GM12878 (cell line): ENCODE data around the gene OR5M11. TPM values are rescaled to one million over a fixed set of nuclear protein-coding genes. Genes with fewer than 3 reads are reported as not detected.
A peak's percentile ranks its signal among the peaks of the same experiment; 100 is the strongest.

Experiments
- ATAC-seq: fragments of 200-7000 bp; cut with Tn5 transposase; 3 replicates; pipeline ENCODE4 v1.9.1; 2020; ENCODE audit warnings: mild to moderate bottlenecking, moderate library complexity
- BruUV-seq: library from RNA; stranded (reverse); fragments of 400-500 nt; replicated peaks from 2 replicates; lab custom pipeline; 2021; lab: Mats Ljungman, UMichigan
- CTCF ChIA-PET: fragments of 300-600 bp; sonication (Branson Sonifier 250); formaldehyde crosslinking; extraction: SDS; loops from one replicate; lab custom pipeline; 2021; ENCODE audit warnings: inconsistent platforms; lab: Yijun Ruan, JAX
- POLR2A ChIA-PET: fragments of 350-600 bp; formaldehyde crosslinking; extraction: SDS; loops from one replicate; lab custom pipeline; 2021; ENCODE audit warnings: inconsistent platforms; lab: Charles Lee
- RAD21 ChIA-PET: fragments of 300-600 bp; sonication (Branson Sonifier 250); formaldehyde crosslinking; loops from one replicate; lab custom pipeline; 2023; ENCODE audit warnings: antibody characterized with exemption; ENCODE audit not compliant: unreplicated experiment; lab: Charles Lee
- SMC1A ChIA-PET: fragments of 300-600 bp; sonication (Branson Sonifier 250); formaldehyde crosslinking; loops from one replicate; lab custom pipeline; 2023; ENCODE audit not compliant: unreplicated experiment, uncharacterized antibody; lab: Charles Lee
- DNase-seq: peaks from one replicate; pipeline ENCODE4 v3.0.0-alpha.2; 2011; ENCODE audit warnings: low read depth, low spot score
- FAIRE-seq: peaks from 3 replicates; lab custom pipeline; 2011; peaks lifted over from hg19 to GRCh38; lab: Jason Lieb, UNC
- H2AFZ ChIP-seq: 2 replicates; pipeline ENCODE4 v1.6.0; 2011; ENCODE audit warnings: low read depth, low read length, control low read depth; ENCODE audit not compliant: control insufficient read depth
- H3K27ac ChIP-seq: 2 replicates; pipeline ENCODE4 v1.5.1; 2011; ENCODE audit warnings: control low read depth; ENCODE audit not compliant: control insufficient read depth, insufficient read depth
- H3K27me3 ChIP-seq, 2 experiments: replicated peaks in 1 of 2; 2 replicates each; pipeline versions ENCODE4 v1.6.0 to v1.6.1; 2011; ENCODE audit warnings: low read length in 1 of 2; ENCODE audit not compliant: control insufficient read depth in 2 of 2, insufficient read depth in 2 of 2
- H3K36me3 ChIP-seq, 2 experiments: 2 replicates each; pipeline ENCODE4 v1.5.1; 2011; ENCODE audit warnings: low read length in 1 of 2; ENCODE audit not compliant: control insufficient read depth in 2 of 2, insufficient read depth in 2 of 2
- H3K4me1 ChIP-seq: 2 replicates; pipeline ENCODE4 v1.6.1; 2011; ENCODE audit warnings: mild to moderate bottlenecking, low read length, moderate library complexity, mixed read lengths; ENCODE audit not compliant: control insufficient read depth, insufficient read depth
- H3K4me2 ChIP-seq: 2 replicates; pipeline ENCODE4 v1.6.0; 2011; ENCODE audit warnings: control low read depth; ENCODE audit not compliant: control insufficient read depth, insufficient read depth
- H3K4me3 ChIP-seq: fragments of 200-600 bp; sonication (generic); 2 replicates; pipeline ENCODE4 v1.5.1; 2016
- H3K79me2 ChIP-seq: 2 replicates; pipeline ENCODE4 v1.6.0; 2011; ENCODE audit warnings: low read length; ENCODE audit not compliant: control insufficient read depth, insufficient read depth
- H3K9ac ChIP-seq: 2 replicates; pipeline ENCODE4 v1.8.0; 2011; ENCODE audit warnings: low read length, control low read depth, mixed read lengths; ENCODE audit not compliant: control insufficient read depth, insufficient read depth
- H3K9me3 ChIP-seq: replicated peaks from 3 replicates; pipeline ENCODE4 v1.5.1; 2011; ENCODE audit warnings: mild to moderate bottlenecking, low read length; ENCODE audit not compliant: control insufficient read depth, insufficient read depth
- H4K20me1 ChIP-seq: 2 replicates; pipeline ENCODE4 v1.6.0; 2011; ENCODE audit not compliant: control insufficient read depth, insufficient read depth
- ASH2L ChIP-seq: fragments of 300-600, 200-600 bp; sonication (generic); IDR thresholded peaks from 2 replicates; pipeline ENCODE4 v1.6.1; 2017; ENCODE audit warnings: low read depth, mild to moderate bottlenecking, borderline replicate concordance
- CTCF ChIP-seq, 3 experiments: IDR thresholded peaks in 2 of 3; conservative IDR thresholded peaks in 1 of 3; 2 replicates each; pipeline ENCODE4 v1.5.1; 2011; ENCODE audit warnings: low read depth in 3 of 3, low read length in 3 of 3, mild to moderate bottlenecking in 3 of 3, control low read depth in 2 of 3, moderate library complexity in 2 of 3, inconsistent platforms in 1 of 3, mixed read lengths in 1 of 3; ENCODE audit not compliant: control insufficient read depth in 2 of 3, insufficient read depth in 1 of 3; ENCODE audit errors: extremely low read depth in 1 of 3
- E4F1 ChIP-seq: fragments of 450-650 bp; IDR thresholded peaks from 2 replicates; pipeline ENCODE4 v1.6.1; 2018; ENCODE audit warnings: borderline replicate concordance, mild to moderate bottlenecking; ENCODE audit not compliant: partially characterized antibody
- EP300 ChIP-seq, 2 experiments: fragments of 150-350 bp in 1 of 2; IDR thresholded peaks; 2 replicates each; pipeline ENCODE4 v1.6.1; 2011 to 2012; ENCODE audit warnings: low read depth in 2 of 2, low read length in 2 of 2, borderline replicate concordance in 1 of 2, improper control_type of control experiment in 1 of 2, inconsistent platforms in 1 of 2; ENCODE audit not compliant: control insufficient read depth in 1 of 2
- IKZF2 ChIP-seq, 2 experiments: fragments of 450-650 bp; IDR thresholded peaks; 2 replicates each; pipeline ENCODE4 v1.6.1; 2017; ENCODE audit warnings: mild to moderate bottlenecking in 2 of 2, moderate library complexity in 2 of 2
- MTA3 ChIP-seq: IDR thresholded peaks from 2 replicates; pipeline ENCODE4 v1.6.1; 2012; ENCODE audit warnings: low read length, inconsistent platforms, borderline replicate concordance
- NFYB ChIP-seq: IDR thresholded peaks from 2 replicates; pipeline ENCODE4 v1.6.1; 2011; ENCODE audit warnings: low read depth, mild to moderate bottlenecking, low read length, improper control_type of control experiment, moderate library complexity; ENCODE audit not compliant: insufficient read depth
- RAD51 ChIP-seq: fragments of 450-650 bp; IDR thresholded peaks from 2 replicates; pipeline ENCODE4 v1.6.1; 2016; ENCODE audit warnings: moderate library complexity, mild to moderate bottlenecking, inconsistent platforms
- SMC3 ChIP-seq: IDR thresholded peaks from 2 replicates; pipeline ENCODE4 v1.6.1; 2011; ENCODE audit warnings: low read length, improper control_type of control experiment, borderline replicate concordance
- WRNIP1 ChIP-seq: IDR thresholded peaks from 2 replicates; pipeline ENCODE4 v1.6.1; 2011; ENCODE audit warnings: low read depth, low read length, improper control_type of control experiment, borderline replicate concordance
- WGBS: methylation state at CpG from one replicate; pipeline ENCODE4 v1.1.6; 2016; ENCODE audit warnings: low lambda C conversion rate; ENCODE audit not compliant: insufficient replicate concordance, insufficient coverage; ENCODE audit errors: missing lambda C conversion rate; 5-methylcytosine and 5-hydroxymethylcytosine counted together
- in situ Hi-C: fragments of 300-500 bp; cut with MboI; formaldehyde crosslinking; loops from 9 replicates; pipeline ENCODE4 v1.14.3; 2018; ENCODE audit warnings: mixed read lengths
- intact Hi-C: fragments of 100-400 bp; cut with micrococcal nuclease; formaldehyde crosslinking; loops from one replicate; pipeline ENCODE4 v1.14.2; 2022; ENCODE audit not compliant: unreplicated experiment
- polyA plus RNA-seq, 11 experiments: library from polyadenylated mRNA; depleted of rRNA in 4 of 11; unstranded in 6 of 11; stranded (reverse) in 5 of 11; fragments of >200 nt; fragmentation: Nextera tagmentation in 4 of 11; fragmentation: Illumina TruSeq in 1 of 11; extraction: Ambion mirVana in 4 of 11; extraction: Trizol in 1 of 11; gene quantifications; 1 replicate in 1 of 11; 2 replicates in 10 of 11; pipeline versions ENCODE4 v1.2.1 to v1.2.3, GENCODE V29; 2011 to 2016; ENCODE audit warnings: inconsistent platforms in 2 of 11, missing spikeins in 2 of 11, low read depth in 1 of 11
- total RNA-seq, 4 experiments: library from RNA; depleted of rRNA in 3 of 4; stranded (reverse); fragments of >200 nt in 3 of 4; fragmentation: Illumina TruSeq in 1 of 4; extraction: Trizol in 1 of 4; gene quantifications; 2 replicates each; pipeline versions ENCODE4 v1.2.1 to v1.2.3, GENCODE V29; 2013 to 2021

Gene OR5M11
- total and polyA plus RNA-seq, 10 of the 15 experiments (the other 5 are each of a cell fraction or from before 2014, with no cell fraction given): not detected

- Histone ChIP-seq H3K4me1 (no peaks in the 10 kb centered on the region), H4K20me1 (no peaks in the 10 kb centered on the region), H3K9ac (no peak overlapping the region), H3K79me2 (no peaks in the 10 kb centered on the region), H3K36me3 (no peaks in the 10 kb centered on the region), H3K27me3 (no peaks in the 10 kb centered on the region), H2AFZ (no peak overlapping the region), H3K4me3 (no peak overlapping the region), H3K27ac (no peak overlapping the region), H3K9me3 (no peaks in the 10 kb centered on the region), H3K4me2 (no peak overlapping the region)
- in situ Hi-C loops (no loop called here), intact Hi-C loops (no loop called here)
- no TSS peak for BruUV-seq
- FAIRE-seq (no peak), DNase-seq (no peak), ATAC-seq (0 out of 3 replicates have a peak, but pooled peaks have one; percentile 45)
- ChIA-PET CTCF (interaction anchor here (0.7 to 1.0 kb wide), 2 partner anchors 260 to 261 kb away, joined by 3 read pairs; no protein-coding TSS in a partner anchor), SMC1A (no interaction called here), POLR2A (no interaction called here), RAD21 (interaction anchor here (1.2 kb wide), 1 partner anchor 261 kb away, joined by 3 read pairs; no protein-coding TSS in a partner anchor)
- 24% methylated on average over 5 of the region's 5 CpGs for WGBS
- TF ChIP-seq IKZF2 (IDR thresholded peaks at IDR 0.05) (no peak), NFYB (no peak), WRNIP1 (no peak), ASH2L (no peak), SMC3 (peak; percentile 5; the same call in 1 of the 2 replicates), CTCF (IDR thresholded peaks at IDR 0.05 in 2 of 3, conservative IDR thresholded peaks at IDR 0.05 in 1 of 3; ENCODE audit: control insufficient read depth in 2 of 3, extremely low read depth in 1 of 3, insufficient read depth in 1 of 3, low read depth in 3 of 3, low read length in 3 of 3) (peak in 1 of 3 experiments; percentile 33; a peak in 2 of 6 replicates), EP300 (IDR thresholded peaks at IDR 0.05; ENCODE audit: borderline replicate concordance in 1 of 2, control insufficient read depth in 1 of 2, low read depth in 2 of 2, low read length in 2 of 2) (no peak), E4F1 (no peak), MTA3 (no peak), RAD51 (no peak)
These were observed 21.0 kb downstream of the OR5M11 start for GRCh38 chr11:56522008-56522407.
